ENCODE results near the gene TACC2.

GRCh38 chr10:122241836-122242235 is 252.9 kb downstream of the TACC2 start:
- TF ChIP-seq CTCF (IDR thresholded peaks at IDR 0.05) (no peak), POLR2A (IDR thresholded peaks at IDR 0.05) (no peak)
